PC-9 (cell line): ENCODE data around the gene NADK. TPM values are rescaled to one million over a fixed set of nuclear protein-coding genes. Genes with fewer than 3 reads are reported as not detected.

ENCODE experiments used
- BruUV-seq: library from RNA; stranded (reverse); fragments of 400-500 nt; replicated peaks from 2 replicates; lab custom pipeline; 2021; lab: Mats Ljungman, UMichigan
- CTCF ChIA-PET: fragments of 300-600 bp; sonication (Branson Sonifier 250); formaldehyde crosslinking; loops from one replicate; lab custom pipeline; 2022; ENCODE audit warnings: antibody characterized with exemption; lab: Charles Lee
- POLR2A ChIA-PET: fragments of 300-600 bp; sonication (Branson Sonifier 250); formaldehyde crosslinking; loops from one replicate; lab custom pipeline; 2022; ENCODE audit warnings: antibody characterized with exemption; ENCODE audit not compliant: unreplicated experiment; lab: Charles Lee
- DNase-seq, 2 experiments: peaks; one replicate each; pipeline versions ENCODE4 v3.0.0 to v3.0.0-alpha.2; 2015 to 2022; ENCODE audit warnings: mixed read lengths in 1 of 2
- H2AFZ ChIP-seq: fragments of 200-600 bp; sonication (generic); 2 replicates; pipeline ENCODE4 v1.8.1; 2017; ENCODE audit warnings: antibody characterized with exemption
- H3F3A ChIP-seq: fragments of 200-600 bp; sonication (generic); 2 replicates; pipeline ENCODE4 v1.8.1; 2017; ENCODE audit warnings: antibody characterized with exemption, mild to moderate bottlenecking, low read depth; ENCODE audit not compliant: insufficient read depth
- H3K27ac ChIP-seq: fragments of 200-600 bp; sonication (generic); 2 replicates; pipeline ENCODE4 v1.6.1; 2016; ENCODE audit warnings: mixed run types
- H3K27me3 ChIP-seq: fragments of 200-600 bp; sonication (generic); 2 replicates; pipeline ENCODE4 v1.6.1; 2016; ENCODE audit warnings: low read depth, mixed run types; ENCODE audit not compliant: insufficient read depth
- H3K36me3 ChIP-seq: fragments of 200-600 bp; sonication (generic); 2 replicates; pipeline ENCODE4 v1.6.1; 2016; ENCODE audit warnings: low read depth, mixed run types
- H3K4me1 ChIP-seq: fragments of 200-600 bp; sonication (generic); replicated peaks from 2 replicates; pipeline ENCODE4 v1.6.1; 2016; ENCODE audit warnings: mixed run types; ENCODE audit not compliant: insufficient read depth
- H3K4me2 ChIP-seq: fragments of 200-600 bp; sonication (generic); 2 replicates; pipeline ENCODE4 v1.6.1; 2017; ENCODE audit warnings: mixed run types
- H3K4me3 ChIP-seq: fragments of 200-600 bp; sonication (generic); 2 replicates; pipeline ENCODE4 v1.6.1; 2016; ENCODE audit warnings: mixed run types
- H3K79me2 ChIP-seq: fragments of 200-600 bp; sonication (generic); 2 replicates; pipeline ENCODE4 v1.6.1; 2017; ENCODE audit warnings: low read depth, mixed run types
- H3K9me2 ChIP-seq: fragments of 200-600 bp; sonication (generic); 2 replicates; pipeline ENCODE4 v1.8.1; 2017; ENCODE audit warnings: mild to moderate bottlenecking; ENCODE audit not compliant: insufficient read depth
- H3K9me3 ChIP-seq: fragments of 200-600 bp; sonication (generic); 2 replicates; pipeline ENCODE4 v1.8.1; 2016; ENCODE audit warnings: low read depth; ENCODE audit not compliant: insufficient read depth
- H4K20me1 ChIP-seq: fragments of 200-600 bp; sonication (generic); 2 replicates; pipeline ENCODE4 v1.8.1; 2017; ENCODE audit not compliant: insufficient read depth
- EZH2 ChIP-seq: fragments of 200-600 bp; sonication (generic); IDR thresholded peaks from 2 replicates; pipeline ENCODE4 v1.8.0; 2017; ENCODE audit warnings: antibody characterized with exemption, low read depth
- intact Hi-C: fragments of 100-400 bp; cut with micrococcal nuclease; formaldehyde crosslinking; loops from one replicate; pipeline ENCODE4 v1.10.0; 2022; ENCODE audit not compliant: unreplicated experiment
- total RNA-seq: library from RNA; stranded (reverse); gene quantifications from 2 replicates; pipeline ENCODE4 v1.2.3, GENCODE V29; 2021
- TF ChIP-seq, protein P1 (sequence below): fragments of 200-600 bp; sonication (generic); conservative IDR thresholded peaks from 2 replicates; pipeline ENCODE4 v1.6.1; 2017; ENCODE audit warnings: mixed run types, antibody characterized with exemption, mild to moderate bottlenecking, moderate library complexity

NADK gene
- total RNA-seq, 1 experiment from 2014 or later: 105 TPM

DNA sequence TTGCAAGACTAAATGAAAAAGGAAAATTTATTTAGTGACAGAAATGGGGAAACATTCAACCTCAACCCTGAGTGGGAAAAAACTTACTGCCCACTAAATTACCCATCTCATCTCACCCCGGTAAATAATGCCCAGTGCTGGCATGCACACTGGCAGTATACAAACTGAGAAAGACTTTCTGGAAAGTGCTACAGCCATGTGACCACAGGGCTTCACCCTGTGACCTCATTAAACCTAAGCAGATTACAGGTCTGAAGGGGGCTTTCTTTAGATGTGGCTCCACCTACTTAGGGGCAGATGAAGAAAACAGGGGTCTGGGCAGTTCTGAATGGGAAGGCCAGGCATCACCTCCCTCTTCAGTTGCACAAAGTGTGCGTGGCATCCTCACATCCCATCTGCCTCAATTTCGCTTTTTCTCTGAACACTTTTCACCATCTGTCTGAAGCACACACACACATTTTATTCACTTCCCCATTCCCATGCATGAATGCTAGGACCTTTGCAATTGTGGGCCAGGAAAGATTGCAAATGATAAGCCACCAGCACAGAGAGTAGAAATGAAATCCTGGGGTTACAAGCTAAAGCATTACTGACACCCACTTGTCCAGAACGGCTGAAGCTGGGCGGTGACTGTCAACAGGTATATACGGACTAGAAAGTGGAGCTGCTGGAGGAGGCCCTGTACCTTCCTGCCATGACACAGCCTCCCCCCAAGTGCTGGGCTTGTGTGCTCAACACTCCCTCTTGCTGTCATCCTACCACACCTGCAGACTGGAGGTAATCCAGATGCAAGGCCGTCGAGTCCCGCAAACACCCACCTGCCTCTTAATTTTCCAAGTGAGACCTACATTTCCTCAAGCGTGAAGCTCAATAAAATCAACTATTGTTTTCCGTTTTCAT is 2.7 kb downstream of the NADK start:
- H3K4me2 ChIP-seq: peak overlapping the region; percentile 97
- no peak overlapping the region for H3K4me3 ChIP-seq
- peaks cover 37% of the 10 kb centered on the region for H3K4me1 ChIP-seq
- H3K36me3 ChIP-seq: peaks cover 7% of the 10 kb centered on the region
- H3K9me2 ChIP-seq: no peaks in the 10 kb centered on the region
- ChIA-PET CTCF (interaction anchor here (0.6 kb wide), 1 partner anchor 155 kb away, joined by 3 read pairs; no protein-coding TSS in a partner anchor), POLR2A (no interaction called here)
- DNase-seq: peak in 1 of 2 experiments; percentile 15
- peaks cover 33% of the 10 kb centered on the region for H4K20me1 ChIP-seq
- BruUV-seq: no TSS peak
- H3F3A ChIP-seq: peaks cover 21% of the 10 kb centered on the region
- peaks cover 73% of the 10 kb centered on the region for H3K79me2 ChIP-seq
- H2AFZ ChIP-seq: no peak overlapping the region
- H3K27ac ChIP-seq: no peak overlapping the region
- intact Hi-C loops: no loop called here
- TF ChIP-seq, protein P1, sequence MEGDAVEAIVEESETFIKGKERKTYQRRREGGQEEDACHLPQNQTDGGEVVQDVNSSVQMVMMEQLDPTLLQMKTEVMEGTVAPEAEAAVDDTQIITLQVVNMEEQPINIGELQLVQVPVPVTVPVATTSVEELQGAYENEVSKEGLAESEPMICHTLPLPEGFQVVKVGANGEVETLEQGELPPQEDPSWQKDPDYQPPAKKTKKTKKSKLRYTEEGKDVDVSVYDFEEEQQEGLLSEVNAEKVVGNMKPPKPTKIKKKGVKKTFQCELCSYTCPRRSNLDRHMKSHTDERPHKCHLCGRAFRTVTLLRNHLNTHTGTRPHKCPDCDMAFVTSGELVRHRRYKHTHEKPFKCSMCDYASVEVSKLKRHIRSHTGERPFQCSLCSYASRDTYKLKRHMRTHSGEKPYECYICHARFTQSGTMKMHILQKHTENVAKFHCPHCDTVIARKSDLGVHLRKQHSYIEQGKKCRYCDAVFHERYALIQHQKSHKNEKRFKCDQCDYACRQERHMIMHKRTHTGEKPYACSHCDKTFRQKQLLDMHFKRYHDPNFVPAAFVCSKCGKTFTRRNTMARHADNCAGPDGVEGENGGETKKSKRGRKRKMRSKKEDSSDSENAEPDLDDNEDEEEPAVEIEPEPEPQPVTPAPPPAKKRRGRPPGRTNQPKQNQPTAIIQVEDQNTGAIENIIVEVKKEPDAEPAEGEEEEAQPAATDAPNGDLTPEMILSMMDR: no peak
- TF ChIP-seq EZH2: no peak
- H3K9me3 ChIP-seq: peaks cover 4% of the 10 kb centered on the region; the same call in 1 of the 2 replicates
- no peaks in the 10 kb centered on the region for H3K27me3 ChIP-seq

DNA sequence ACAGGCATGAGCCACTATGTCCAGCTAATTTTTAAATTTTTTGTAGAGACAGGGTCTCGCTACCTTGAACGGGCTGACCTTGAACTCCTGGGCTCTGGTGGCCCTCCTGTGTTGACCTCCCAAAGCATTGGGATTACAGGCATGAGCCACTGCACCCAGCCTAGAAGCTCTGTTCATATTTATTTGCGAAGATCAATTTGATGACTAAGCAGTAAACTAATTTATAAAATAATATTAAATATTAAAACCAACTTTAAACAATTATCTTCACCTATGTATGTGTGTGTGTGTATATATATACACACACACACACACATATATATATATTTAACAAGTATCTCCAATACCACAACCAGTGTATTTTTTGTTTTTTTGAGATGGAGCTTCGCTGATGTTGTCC is 4.4 kb downstream of the NADK start:
- Histone ChIP-seq H4K20me1 (peaks cover 37% of the 10 kb centered on the region), H3K36me3 (peaks cover 7% of the 10 kb centered on the region), H3K4me3 (no peak overlapping the region), H3K79me2 (peaks cover 90% of the 10 kb centered on the region), H3K27me3 (no peaks in the 10 kb centered on the region), H3F3A (peaks cover 7% of the 10 kb centered on the region; the same call in 1 of the 2 replicates), H3K4me1 (peaks cover 20% of the 10 kb centered on the region), H3K4me2 (no peak overlapping the region), H3K9me2 (no peaks in the 10 kb centered on the region), H2AFZ (no peak overlapping the region), H3K27ac (no peak overlapping the region), H3K9me3 (peaks cover 4% of the 10 kb centered on the region; the same call in 1 of the 2 replicates)
- CTCF ChIA-PET: no interaction called here
- POLR2A ChIA-PET: no interaction called here
- intact Hi-C loops: no loop called here
- no peak for DNase-seq
- BruUV-seq: no TSS peak
- no peak for TF ChIP-seq EZH2
- TF ChIP-seq, protein P1: no peak

DNA sequence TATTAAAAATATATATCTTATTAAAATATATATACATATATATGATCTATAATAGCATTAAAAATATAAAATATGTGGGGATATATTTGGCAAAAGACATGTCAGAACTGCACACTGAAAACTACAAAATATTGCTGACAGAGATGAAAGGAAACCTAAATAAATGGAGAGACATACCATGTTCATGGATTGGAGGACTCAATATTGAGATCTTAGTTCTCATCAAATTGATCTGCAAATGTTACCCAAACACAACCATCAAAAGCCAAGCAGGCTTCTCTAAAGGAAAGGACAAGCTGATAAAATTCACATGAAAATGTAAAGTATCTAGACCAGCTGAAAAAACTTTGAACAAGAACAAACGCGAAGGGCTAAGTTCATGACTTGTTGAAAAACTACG is 7.2 kb downstream of the NADK start:
- intact Hi-C loops: no loop called here
- Histone ChIP-seq H3K4me2 (no peak overlapping the region), H3K9me3 (peaks cover 4% of the 10 kb centered on the region; the same call in 1 of the 2 replicates), H3K4me3 (no peak overlapping the region), H3F3A (peaks cover 25% of the 10 kb centered on the region), H3K4me1 (peaks cover 8% of the 10 kb centered on the region), H3K9me2 (no peaks in the 10 kb centered on the region), H3K36me3 (peaks cover 7% of the 10 kb centered on the region), H3K27me3 (no peaks in the 10 kb centered on the region), H3K79me2 (peaks cover 97% of the 10 kb centered on the region), H4K20me1 (peaks cover 40% of the 10 kb centered on the region), H2AFZ (no peak overlapping the region), H3K27ac (no peak overlapping the region)
- ChIA-PET POLR2A (no interaction called here), CTCF (no interaction called here)
- TF ChIP-seq EZH2: no peak
- TF ChIP-seq, protein P1: no peak
- DNase-seq: peak in 1 of 2 experiments; percentile 30
- no TSS peak for BruUV-seq
